ENCODE measurements around the gene RBMS1. TPM values are rescaled to one million over a fixed set of nuclear protein-coding genes. Genes with fewer than 3 reads are reported as not detected.
"Not testable (repeated sequence)": the region's sequence is repeated elsewhere in the genome, so short reads cannot be mapped to it uniquely, and the experiment has no call there.

The RBMS1 gene
- total RNA-seq, 3 donors from 2014 or later: 9.7 to 58.3 (median 21.6) TPM

- no peak overlapping the region for H3K4me3 ChIP-seq
- TF ChIP-seq, protein P1, sequence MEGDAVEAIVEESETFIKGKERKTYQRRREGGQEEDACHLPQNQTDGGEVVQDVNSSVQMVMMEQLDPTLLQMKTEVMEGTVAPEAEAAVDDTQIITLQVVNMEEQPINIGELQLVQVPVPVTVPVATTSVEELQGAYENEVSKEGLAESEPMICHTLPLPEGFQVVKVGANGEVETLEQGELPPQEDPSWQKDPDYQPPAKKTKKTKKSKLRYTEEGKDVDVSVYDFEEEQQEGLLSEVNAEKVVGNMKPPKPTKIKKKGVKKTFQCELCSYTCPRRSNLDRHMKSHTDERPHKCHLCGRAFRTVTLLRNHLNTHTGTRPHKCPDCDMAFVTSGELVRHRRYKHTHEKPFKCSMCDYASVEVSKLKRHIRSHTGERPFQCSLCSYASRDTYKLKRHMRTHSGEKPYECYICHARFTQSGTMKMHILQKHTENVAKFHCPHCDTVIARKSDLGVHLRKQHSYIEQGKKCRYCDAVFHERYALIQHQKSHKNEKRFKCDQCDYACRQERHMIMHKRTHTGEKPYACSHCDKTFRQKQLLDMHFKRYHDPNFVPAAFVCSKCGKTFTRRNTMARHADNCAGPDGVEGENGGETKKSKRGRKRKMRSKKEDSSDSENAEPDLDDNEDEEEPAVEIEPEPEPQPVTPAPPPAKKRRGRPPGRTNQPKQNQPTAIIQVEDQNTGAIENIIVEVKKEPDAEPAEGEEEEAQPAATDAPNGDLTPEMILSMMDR (IDR thresholded peaks at IDR 0.05): no peak
- no peaks in the 10 kb centered on the region for H3K9me3 ChIP-seq
- peak; percentile 18 for ATAC-seq
- H3K36me3 ChIP-seq (ENCODE audit: low read depth): no peaks in the 10 kb centered on the region
- intact Hi-C loops (cut with DNase I, micrococcal nuclease): no loop called here
- no peak for DNase-seq
- no peaks in the 10 kb centered on the region for H3K4me1 ChIP-seq (ENCODE audit: low read depth)
Observed at GRCh38 chr2:160425434-160426151, 68.0 kb downstream of the RBMS1 start.

- no peak overlapping the region for H3K4me3 ChIP-seq
- no peaks in the 10 kb centered on the region for H3K4me1 ChIP-seq (ENCODE audit: low read depth)
- intact Hi-C loops (cut with DNase I, micrococcal nuclease): no loop called here
- TF ChIP-seq, protein P1 (IDR thresholded peaks at IDR 0.05): no peak
- H3K9me3 ChIP-seq: no peaks in the 10 kb centered on the region
- H3K36me3 ChIP-seq (ENCODE audit: low read depth): no peaks in the 10 kb centered on the region
- no peak for ATAC-seq
- DNase-seq: no peak
Observed at GRCh38 chr2:160423126-160423525, 70.5 kb downstream of the RBMS1 start.

DNA sequence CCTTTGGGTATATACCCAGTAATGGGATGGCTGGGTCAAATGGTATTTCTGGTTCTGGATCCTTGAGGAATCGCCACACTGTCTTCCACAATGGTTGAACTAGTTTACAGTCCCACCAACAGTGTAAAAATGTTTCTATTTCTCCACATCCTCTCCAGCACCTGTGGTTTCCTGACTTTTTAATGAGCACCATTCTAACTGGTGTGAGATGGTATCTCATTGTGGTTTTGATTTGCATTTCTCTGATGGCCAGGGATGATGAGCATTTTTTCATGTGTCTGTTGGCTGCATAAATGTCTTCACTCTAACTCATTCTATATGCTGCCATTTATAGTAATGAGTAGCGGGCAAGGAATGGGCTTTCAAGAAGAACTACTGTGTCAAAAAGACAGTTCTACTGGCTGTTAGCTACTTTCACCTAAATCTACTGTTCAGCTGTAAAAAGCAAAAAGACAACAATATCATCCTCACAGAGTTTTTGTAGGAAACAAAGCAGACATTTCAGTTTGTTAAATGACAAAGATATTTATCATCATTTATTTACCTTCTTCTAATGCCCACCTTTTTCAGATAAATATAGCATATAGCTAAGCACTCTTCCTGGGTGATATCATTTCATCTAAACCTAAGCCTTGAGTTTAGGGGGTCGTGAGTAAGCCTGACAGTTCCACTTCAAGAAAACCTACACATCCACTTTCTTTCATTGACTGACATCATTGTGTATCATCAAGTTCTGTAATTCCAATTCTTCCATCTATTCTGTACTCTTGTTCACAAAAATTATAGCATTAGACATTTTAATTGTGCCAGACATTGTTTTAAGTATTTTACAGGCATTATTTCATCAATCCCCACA, 71.7 kb downstream of the RBMS1 start:
- H3K4me3 ChIP-seq; ATAC-seq; H3K36me3 ChIP-seq (ENCODE audit: low read depth); H3K4me1 ChIP-seq (ENCODE audit: low read depth); intact Hi-C loops (cut with DNase I, micrococcal nuclease); DNase-seq; H3K9me3 ChIP-seq: not testable (repeated sequence)

DNA sequence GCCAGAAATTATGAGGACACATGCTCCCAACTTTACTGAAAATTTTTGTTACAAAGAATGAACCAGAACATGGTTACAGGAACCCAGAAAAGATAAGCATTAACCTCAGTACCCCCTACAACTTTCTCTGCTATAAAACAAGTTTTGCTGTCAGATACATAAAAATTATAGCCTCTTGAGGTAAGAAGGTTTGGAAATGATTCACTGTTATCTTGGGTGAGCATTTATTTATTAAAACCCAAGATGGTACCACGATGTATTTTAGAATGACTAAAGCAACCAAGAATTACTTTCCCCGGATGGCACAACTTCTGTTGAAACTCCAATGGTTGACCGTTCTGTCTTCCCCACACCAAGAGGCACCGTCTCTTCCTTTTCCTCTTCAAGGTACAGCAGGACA, 72.9 kb downstream of the RBMS1 start:
- DNase-seq (no peak), ATAC-seq (no peak)
- no peaks in the 10 kb centered on the region for H3K36me3 ChIP-seq (ENCODE audit: low read depth)
- H3K4me3 ChIP-seq: no peak overlapping the region
- H3K9me3 ChIP-seq: no peaks in the 10 kb centered on the region
- intact Hi-C loops (cut with DNase I, micrococcal nuclease): no loop called here
- TF ChIP-seq, protein P1 (IDR thresholded peaks at IDR 0.05): no peak
- H3K4me1 ChIP-seq (ENCODE audit: low read depth): no peaks in the 10 kb centered on the region

GRCh38 chr2:160419776-160420505, 73.7 kb downstream of the RBMS1 start:
- intact Hi-C loops (cut with DNase I, micrococcal nuclease): no loop called here
- ATAC-seq: no peak
- H3K4me3 ChIP-seq: no peak overlapping the region
- DNase-seq: no peak
- TF ChIP-seq, protein P1 (IDR thresholded peaks at IDR 0.05): no peak
- H3K36me3 ChIP-seq (ENCODE audit: low read depth): no peaks in the 10 kb centered on the region
- no peaks in the 10 kb centered on the region for H3K9me3 ChIP-seq
- H3K4me1 ChIP-seq (ENCODE audit: low read depth): no peaks in the 10 kb centered on the region

Measured in mucosa of descending colon (tissue), 3 donors.